HEK293 (cell line): ENCODE results near the gene ACSS1.

ENCODE experiments used
- CTCF ChIA-PET: fragments of 350-600 bp; formaldehyde crosslinking; extraction: SDS; loops from one replicate; lab custom pipeline; 2021; ENCODE audit warnings: antibody characterized with exemption; lab: Yijun Ruan, JAX
- POLR2A ChIA-PET: fragments of 300-600 bp; formaldehyde crosslinking; extraction: SDS; loops from one replicate; lab custom pipeline; 2020; ENCODE audit warnings: antibody characterized with exemption, inconsistent platforms; lab: Yijun Ruan, JAX
- H3K27ac ChIP-seq: fragments of 200-500 bp; sonication (Bioruptor generic); 2 replicates; pipeline ENCODE4 v1.5.1; 2014; ENCODE audit warnings: low read depth, low read length, control low read depth, inconsistent platforms; ENCODE audit errors: extremely low read depth
- H3K36me3 ChIP-seq, 2 experiments: fragments of 200-500 bp in 1 of 2; sonication (Bioruptor generic) in 1 of 2; 1 replicate in 1 of 2; 2 replicates in 1 of 2; pipeline ENCODE4 v1.5.1; 2014 to 2017; ENCODE audit warnings: inconsistent platforms in 2 of 2, low read length in 2 of 2; ENCODE audit not compliant: control insufficient read depth in 2 of 2, insufficient read depth in 1 of 2
- H3K4me1 ChIP-seq: fragments of 200-500 bp; sonication (Bioruptor generic); 2 replicates; pipeline ENCODE4 v1.5.1; 2014; ENCODE audit warnings: mild to moderate bottlenecking, low read length, inconsistent platforms; ENCODE audit not compliant: control insufficient read depth, insufficient read depth
- H3K4me3 ChIP-seq: 2 replicates; pipeline ENCODE4 v1.5.1; 2011; ENCODE audit warnings: low read depth, mild to moderate bottlenecking, control low read depth, low read length, moderate library complexity
- H3K9me3 ChIP-seq: fragments of 200-500 bp; sonication (Bioruptor generic); 2 replicates; pipeline ENCODE4 v1.5.1; 2014; ENCODE audit warnings: low read depth, low read length, inconsistent platforms; ENCODE audit not compliant: control insufficient read depth, insufficient read depth
- EGR2 ChIP-seq: fragments of 450-650 bp; formaldehyde crosslinking; IDR thresholded peaks from 2 replicates; pipeline ENCODE4 v1.5.1; 2016; ENCODE audit warnings: low read depth, missing biosample characterization, missing genetic modification characterization
- PRDM4 ChIP-seq: fragments of 450-650 bp; formaldehyde crosslinking; IDR thresholded peaks from 2 replicates; pipeline ENCODE4 v1.5.1; 2017; ENCODE audit warnings: missing biosample characterization, missing genetic modification characterization
- TSHZ1 ChIP-seq: fragments of 450-650 bp; formaldehyde crosslinking; IDR thresholded peaks from 2 replicates; pipeline ENCODE4 v1.5.1; 2016; ENCODE audit warnings: missing biosample characterization, missing genetic modification characterization, borderline replicate concordance
- YY2 ChIP-seq: fragments of 450-650 bp; formaldehyde crosslinking; IDR thresholded peaks from 2 replicates; pipeline ENCODE4 v1.5.1; 2016; ENCODE audit warnings: missing biosample characterization, missing genetic modification characterization
- ZFHX2 ChIP-seq: fragments of 450-650 bp; formaldehyde crosslinking; conservative IDR thresholded peaks from 2 replicates; pipeline ENCODE4 v1.5.1; 2016; ENCODE audit warnings: missing biosample characterization, missing genetic modification characterization
- ZNF223 ChIP-seq: fragments of 450-650 bp; formaldehyde crosslinking; IDR thresholded peaks from 2 replicates; pipeline ENCODE4 v1.5.1; 2016; ENCODE audit warnings: missing biosample characterization, missing genetic modification characterization
- ZNF398 ChIP-seq: fragments of 450-650 bp; formaldehyde crosslinking; IDR thresholded peaks from 2 replicates; pipeline ENCODE4 v1.5.1; 2017; ENCODE audit warnings: missing biosample characterization, missing genetic modification characterization
- ZNF544 ChIP-seq: fragments of 450-650 bp; formaldehyde crosslinking; IDR thresholded peaks from 2 replicates; pipeline ENCODE4 v1.5.0; 2017; ENCODE audit warnings: missing biosample characterization, missing genetic modification characterization
- ZNF549 ChIP-seq: fragments of 450-650 bp; IDR thresholded peaks from 2 replicates; pipeline ENCODE4 v1.5.1; 2018; ENCODE audit warnings: missing biosample characterization, missing genetic modification characterization, mild to moderate bottlenecking, inconsistent platforms, moderate library complexity
- ZNF585B ChIP-seq: fragments of 450-650 bp; formaldehyde crosslinking; IDR thresholded peaks from 2 replicates; pipeline ENCODE4 v1.5.1; 2016; ENCODE audit warnings: missing biosample characterization, missing genetic modification characterization
- ZNF600 ChIP-seq: fragments of 450-650 bp; formaldehyde crosslinking; IDR thresholded peaks from 2 replicates; pipeline ENCODE4 v1.5.1; 2016; ENCODE audit warnings: missing biosample characterization, missing genetic modification characterization
- ZSCAN18 ChIP-seq: fragments of 450-650 bp; formaldehyde crosslinking; IDR thresholded peaks from 2 replicates; pipeline ENCODE4 v1.5.1; 2016; ENCODE audit warnings: missing biosample characterization, missing genetic modification characterization
- TF ChIP-seq, protein P1 (sequence below): fragments of 450-650 bp; formaldehyde crosslinking; IDR thresholded peaks from 2 replicates; pipeline ENCODE4 v1.5.1; 2016; ENCODE audit warnings: missing biosample characterization, missing genetic modification characterization

Gene ACSS1

DNA sequence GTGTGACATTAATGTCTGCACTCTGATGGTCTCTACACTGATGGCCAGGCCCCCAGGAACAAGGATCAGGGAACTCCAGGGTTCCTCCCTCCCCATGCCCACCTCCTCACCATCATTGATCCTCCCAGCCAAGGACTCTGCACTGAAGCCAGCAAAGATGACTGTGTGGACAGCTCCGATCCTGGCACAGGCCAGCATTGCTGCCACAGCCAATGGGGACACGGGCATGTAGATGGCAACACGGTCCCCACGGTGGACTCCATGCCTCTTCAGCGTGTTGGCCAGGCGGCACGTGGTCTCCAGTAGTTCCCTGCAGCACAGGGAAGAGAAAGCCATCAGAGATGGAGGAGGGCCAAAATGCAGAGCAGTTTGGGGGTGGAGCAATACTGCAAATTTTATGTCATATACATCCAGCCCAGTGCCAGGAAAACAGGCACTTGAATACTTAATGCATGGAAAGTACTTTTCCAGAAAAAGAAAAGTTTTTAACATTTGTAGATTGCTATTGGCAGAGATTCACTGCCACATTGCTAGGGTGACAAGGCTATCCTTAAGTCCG, 27.2 kb downstream of the ACSS1 start (continued):
- TF ChIP-seq PRDM4 (tag by site-specific recombination), result no peak
- TF ChIP-seq, protein P1, sequence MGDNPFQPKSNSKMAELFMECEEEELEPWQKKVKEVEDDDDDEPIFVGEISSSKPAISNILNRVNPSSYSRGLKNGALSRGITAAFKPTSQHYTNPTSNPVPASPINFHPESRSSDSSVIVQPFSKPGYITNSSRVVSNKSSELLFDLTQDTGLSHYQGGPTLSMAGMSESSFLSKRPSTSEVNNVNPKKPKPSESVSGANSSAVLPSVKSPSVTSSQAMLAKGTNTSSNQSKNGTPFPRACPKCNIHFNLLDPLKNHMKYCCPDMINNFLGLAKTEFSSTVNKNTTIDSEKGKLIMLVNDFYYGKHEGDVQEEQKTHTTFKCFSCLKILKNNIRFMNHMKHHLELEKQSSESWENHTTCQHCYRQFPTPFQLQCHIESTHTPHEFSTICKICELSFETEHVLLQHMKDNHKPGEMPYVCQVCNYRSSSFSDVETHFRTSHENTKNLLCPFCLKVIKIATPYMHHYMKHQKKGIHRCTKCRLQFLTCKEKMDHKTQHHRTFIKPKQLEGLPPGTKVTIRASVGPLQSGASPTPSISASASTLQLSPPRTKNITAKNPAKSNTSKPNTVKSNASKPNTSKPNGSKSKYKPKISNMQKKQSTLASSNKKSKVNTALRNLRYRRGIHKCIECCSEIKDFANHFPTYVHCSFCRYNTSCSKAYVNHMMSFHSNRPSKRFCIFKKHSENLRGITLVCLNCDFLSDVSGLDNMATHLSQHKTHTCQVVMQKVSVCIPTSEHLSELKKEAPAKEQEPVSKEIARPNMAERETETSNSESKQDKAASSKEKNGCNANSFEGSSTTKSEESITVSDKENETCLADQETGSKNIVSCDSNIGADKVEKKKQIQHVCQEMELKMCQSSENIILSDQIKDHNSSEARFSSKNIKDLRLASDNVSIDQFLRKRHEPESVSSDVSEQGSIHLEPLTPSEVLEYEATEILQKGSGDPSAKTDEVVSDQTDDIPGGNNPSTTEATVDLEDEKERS, result no peak
- TF ChIP-seq ZSCAN18, result no peak
- TF ChIP-seq ZNF398 (tag by site-specific recombination), result no peak
- TF ChIP-seq TSHZ1 (tag by site-specific recombination), result no peak
- no peak for TF ChIP-seq ZNF585B
- TF ChIP-seq ZNF544 (tag by site-specific recombination), result no peak
- TF ChIP-seq ZNF549, result no peak

- Histone ChIP-seq H3K36me3 (peaks cover 0 to 3% of the 10 kb centered on the region in 2 experiments; a peak in 1 of 3 replicates), H3K9me3 (no peaks in the 10 kb centered on the region), H3K27ac (no peak overlapping the region), H3K4me3 (no peak overlapping the region), H3K4me1 (peaks cover 7% of the 10 kb centered on the region)
- ChIA-PET CTCF (interaction anchor here (1.1 kb wide), 1 partner anchor 157 kb away, joined by 3 read pairs; no protein-coding TSS in a partner anchor), POLR2A (no interaction called here)
- TF ChIP-seq EGR2 (tag by site-specific recombination), result peak; percentile 83
- no peak for TF ChIP-seq YY2 (tag by site-specific recombination)
- TF ChIP-seq ZNF223 (tag by site-specific recombination), result no peak
- peak; percentile 67 for TF ChIP-seq ZFHX2 (tag by site-specific recombination)
- peak; percentile 24; the same call in 1 of the 2 replicates for TF ChIP-seq ZNF600 (tag by site-specific recombination)
- TF ChIP-seq, all 188 proteins: peak for 3
These were observed 27.8 kb downstream of the ACSS1 start for GRCh38 chr20:25030007-25030648.
